ENCODE data around the gene SNAPIN. TPM values are rescaled to one million over a fixed set of nuclear protein-coding genes. Genes with fewer than 3 reads are reported as not detected.
A peak's percentile ranks its signal among the peaks of the same experiment; 100 is the strongest.

SNAPIN gene
- total RNA-seq, 4 donors from 2014 or later: 39.9 to 61.2 (median 51.1) TPM

GRCh38 chr1:153697191-153698019 lies 38.9 kb downstream of the SNAPIN start:
- no peak for TF ChIP-seq CTCF (IDR thresholded peaks at IDR 0.05)
- intact Hi-C loops (cut with DNase I): no loop called here
- Histone ChIP-seq H3K4me3 (peak overlapping the region in 2 of 4 donors; percentile 18 to 36), H3K9me3 (no peaks in the 10 kb centered on the region), H3K36me3 (no peaks in the 10 kb centered on the region), H3K27me3 (no peaks in the 10 kb centered on the region), H3K4me1 (peaks cover 8 to 26% (median 26%) of the 10 kb centered on the region in 3 donors), H3K27ac (peak overlapping the region; percentile 63 to 94 (median 84))
- WGBS, 2 donors: 57 to 67% methylated on average over 3 to 7 of the region's 12 CpGs
- no peak for DNase-seq

- intact Hi-C loops (cut with DNase I): no loop called here
- DNase-seq: no peak
- H3K4me1 ChIP-seq: peaks cover 8 to 26% (median 26%) of the 10 kb centered on the region in 3 donors
- TF ChIP-seq POLR2A (IDR thresholded peaks at IDR 0.05): no peak
- no peak for TF ChIP-seq CTCF (IDR thresholded peaks at IDR 0.05)
- peak overlapping the region; percentile 63 to 94 (median 84) for H3K27ac ChIP-seq
- H3K27me3 ChIP-seq: no peaks in the 10 kb centered on the region
- peak overlapping the region in 2 of 4 donors; percentile 18 to 36 for H3K4me3 ChIP-seq
- H3K9me3 ChIP-seq: no peaks in the 10 kb centered on the region
- 40 to 50% methylated on average over 23 to 27 of the region's 29 CpGs for WGBS, 2 donors
- no peaks in the 10 kb centered on the region for H3K36me3 ChIP-seq
Observed at GRCh38 chr1:153698020-153698922, 39.8 kb downstream of the SNAPIN start.

GRCh38 chr1:153698923-153699714 lies 40.6 kb downstream of the SNAPIN start:
- no peaks in the 10 kb centered on the region for H3K27me3 ChIP-seq
- 81 to 85% methylated on average over 6 of the region's 6 CpGs for WGBS, 2 donors
- no peaks in the 10 kb centered on the region for H3K9me3 ChIP-seq
- intact Hi-C loops (cut with DNase I): no loop called here
- no peak for DNase-seq
- H3K36me3 ChIP-seq: no peaks in the 10 kb centered on the region
- H3K4me3 ChIP-seq: no peak overlapping the region
- TF ChIP-seq CTCF (IDR thresholded peaks at IDR 0.05): no peak
- TF ChIP-seq POLR2A (IDR thresholded peaks at IDR 0.05): no peak
- peak overlapping the region in 3 of 4 donors; percentile 81 to 87 (median 86) for H3K27ac ChIP-seq
- H3K4me1 ChIP-seq: peaks cover 8 to 26% (median 26%) of the 10 kb centered on the region in 3 donors

GRCh38 chr1:153699768-153700167 lies 41.3 kb downstream of the SNAPIN start:
- no peak for TF ChIP-seq CTCF (IDR thresholded peaks at IDR 0.05)
- no peak for TF ChIP-seq POLR2A (IDR thresholded peaks at IDR 0.05)
- intact Hi-C loops (cut with DNase I): no loop called here
- H3K9me3 ChIP-seq: no peaks in the 10 kb centered on the region
- WGBS, 2 donors: 81% methylated on average over 6 of the region's 6 CpGs
- no peak overlapping the region for H3K4me3 ChIP-seq
- peaks cover 8 to 26% (median 26%) of the 10 kb centered on the region in 3 donors for H3K4me1 ChIP-seq
- no peak for DNase-seq
- H3K36me3 ChIP-seq: no peaks in the 10 kb centered on the region
- no peaks in the 10 kb centered on the region for H3K27me3 ChIP-seq
- H3K27ac ChIP-seq: peak overlapping the region in 3 of 4 donors; percentile 81 to 87 (median 86)

Data from esophagus squamous epithelium (tissue), 5 donors.